Brain pericyte (primary cell): ENCODE data around the gene TOM1L1.

Source experiments
- DNase-seq: peaks from one replicate; pipeline ENCODE4 v3.0.0-alpha.2; 2012; ENCODE audit warnings: low read depth, low spot score

The TOM1L1 gene

GRCh38 chr17:54991567-54991966, 90.9 kb downstream of the TOM1L1 start:
- no peak for DNase-seq

- no peak for DNase-seq
Observed at GRCh38 chr17:54992797-54993639, 92.4 kb downstream of the TOM1L1 start.

GRCh38 chr17:54996441-54996840, 95.8 kb downstream of the TOM1L1 start:
- no peak for DNase-seq

- no peak for DNase-seq
Observed at GRCh38 chr17:55002458-55002857, 101.8 kb downstream of the TOM1L1 start.

- no peak for DNase-seq
Observed at GRCh38 chr17:55004484-55004883, 103.8 kb downstream of the TOM1L1 start.

- no peak for DNase-seq
Observed at GRCh38 chr17:55005520-55005919, 104.9 kb downstream of the TOM1L1 start.
